Heart right ventricle (tissue), 16 donors: Measurements from ENCODE around the gene APOO. TPM values are rescaled to one million over a fixed set of nuclear protein-coding genes. Genes with fewer than 3 reads are reported as not detected.

ENCODE experiments used
- ATAC-seq, 8 donors: fragments of 200-7000 bp; cut with Tn5 transposase; one replicate each; pipeline ENCODE4 v1.9.1; 2020; ENCODE audit warnings: mild to moderate bottlenecking in 8 of 8, moderate library complexity in 8 of 8, moderate number of reproducible peaks in 1 of 8
- DNase-seq, 2 donors: peaks; one replicate each; pipeline ENCODE4 v3.0.0-alpha.2; 2020
- H3K27ac ChIP-seq, 10 donors: fragments of 200-600 bp; sonication (generic) in 2 of 10; one replicate each; pipeline versions ENCODE4 v1.5.0 to v1.8.0; 2020 to 2022; ENCODE audit warnings: mild to moderate bottlenecking in 3 of 10
- H3K27me3 ChIP-seq, 7 donors: fragments of 200-600 bp; one replicate each; pipeline ENCODE4 v1.8.0; 2021 to 2022; ENCODE audit warnings: mild to moderate bottlenecking in 2 of 7
- H3K36me3 ChIP-seq, 9 donors: fragments of 200-600 bp; sonication (generic) in 1 of 9; one replicate each; pipeline versions ENCODE4 v1.5.0 to v1.8.0; 2020 to 2022; ENCODE audit warnings: mild to moderate bottlenecking in 2 of 9
- H3K4me1 ChIP-seq, 9 donors: fragments of 200-600 bp; sonication (generic) in 1 of 9; one replicate each; pipeline versions ENCODE4 v1.5.0 to v1.8.0; 2020 to 2022; ENCODE audit warnings: mild to moderate bottlenecking in 4 of 9
- H3K4me3 ChIP-seq, 10 donors: fragments of 200-600 bp; sonication (generic) in 2 of 10; one replicate each; pipeline versions ENCODE4 v1.5.0 to v1.8.0; 2020 to 2022; ENCODE audit warnings: mild to moderate bottlenecking in 7 of 10, moderate library complexity in 2 of 10
- H3K9me3 ChIP-seq, 11 donors: fragments of 200-600 bp in 10 of 11; sonication (generic) in 2 of 11; one replicate each; pipeline versions ENCODE4 v1.5.0 to v1.8.0; 2013 to 2022; ENCODE audit warnings: mild to moderate bottlenecking in 2 of 11, control low read depth in 1 of 11, moderate library complexity in 1 of 11
- WGBS, 2 donors: extraction: QIAGEN DNeasy Blood & Tissue Kit; methylation state at CpG; one replicate each; pipeline ENCODE4 v1.1.7; 2013; ENCODE audit warnings: inconsistent platforms in 1 of 2; 5-methylcytosine and 5-hydroxymethylcytosine counted together
- intact Hi-C, 10 donors: fragments of 100-400 bp; cut with DNase I; formaldehyde crosslinking; loops; one replicate each; pipeline versions ENCODE4 v1.11.1 to v1.14.2; 2022
- polyA plus RNA-seq, 2 donors: library from polyadenylated mRNA; stranded (reverse); fragments of 200-250 nt; gene quantifications; one replicate each; pipeline ENCODE4 v1.2.3, GENCODE V29; 2013
- total RNA-seq, 10 donors: library from RNA; stranded (reverse); fragmentation: NEBNext Ultra II Directional in 3 of 10; extraction: Animal tissue kit (Norgen Biotek cat#: 25700) in 3 of 10; gene quantifications; one replicate each; pipeline versions ENCODE4 v1.2.1 to v1.2.4, GENCODE V29; 2021 to 2023
- TF ChIP-seq, protein P1 (sequence below), 9 donors: fragments of 200-600 bp; sonication (generic) in 2 of 9; IDR thresholded peaks; one replicate each; pipeline versions ENCODE4 v1.5.0 to v1.8.0; 2021 to 2022; ENCODE audit warnings: antibody characterized with exemption in 9 of 9, mild to moderate bottlenecking in 5 of 9, moderate library complexity in 1 of 9
- donor health status: Arrhythmogenic right ventricular cardiomyopathy.
- donor health status: ischemic (EF 13 %, LVEDD 7.1; RV severe dilation, severe dysfunction).
- donor health status: healthy with polysubstance abuse.
- donor health status: DM: no; HTN: yes; CAD: no.
- donor health status: DM: no; HTN: no; CAD: no.
- donor health status: ischemic (EF 25% LVEDD 6.9; RV normal size, moderate dysfunction).
- donor health status: ischemic (EF 25% LVEDD 5.7; RV mildly dilated, moderate dysfunction).
- donor health status: healthy.
- donor health status: DM: yes; HTN: yes; CAD: no.
- donor health status: Ischemic cardiomyopathy.
- donor health status: ischemic (EF 35%, LVEDD 5.7; RV mildly dilated, moderate dysfunction).
- donor health status: nonischemic (EF 11% LVEDD 7.7; RV severe dilation, severe dysfunction).
- donor health status: DM: yes; HTN: yes; CAD: no.
- donor health status: PGD.
- donor health status: ischemic (EF 29% LVEDD 5.4; RV normal size, mild dysfunction).
- donor health status: nonischemic (EF 23%, LVEDD 6.1; RV moderate dilation, normal function).

Gene APOO
- total and polyA plus RNA-seq, 12 donors, result 60.9 to 132 (median 102) TPM

DNA sequence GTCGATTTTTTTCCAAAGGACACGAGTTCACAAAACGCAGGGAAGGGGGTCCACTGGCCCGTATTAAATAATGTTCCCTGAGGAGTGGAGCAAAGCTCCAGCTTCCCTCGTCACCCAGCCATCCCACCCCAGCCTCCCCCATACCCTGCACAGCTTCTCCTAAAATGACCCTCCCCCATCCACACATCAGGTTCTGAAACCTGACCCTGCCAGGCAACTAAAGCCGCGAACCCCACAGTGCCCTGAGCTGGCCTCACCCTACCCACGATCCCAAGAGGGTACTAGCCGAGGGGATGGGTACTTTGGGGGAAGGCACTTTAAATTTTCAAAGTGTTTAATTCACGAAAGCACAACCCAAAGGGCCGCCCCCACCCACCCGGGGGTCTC, 634 bp downstream of the APOO start:
- 2 to 4% methylated on average over 11 to 12 of the region's 12 CpGs for WGBS, 2 donors
- DNase-seq (no peak), ATAC-seq (peak in 7 of 8 donors; percentile 8 to 48 (median 17))
- Histone ChIP-seq H3K4me1 (peaks cover 0 to 19% (median 5%) of the 10 kb centered on the region in 9 donors), H3K4me3 (peak overlapping the region; percentile 50 to 75 (median 65)), H3K27ac (peak overlapping the region; percentile 78 to 95 (median 88)), H3K9me3 (no peaks in the 10 kb centered on the region), H3K27me3 (peaks cover 0 to 26% (median 0%) of the 10 kb centered on the region in 7 donors), H3K36me3 (no peaks in the 10 kb centered on the region)
- TF ChIP-seq, protein P1, sequence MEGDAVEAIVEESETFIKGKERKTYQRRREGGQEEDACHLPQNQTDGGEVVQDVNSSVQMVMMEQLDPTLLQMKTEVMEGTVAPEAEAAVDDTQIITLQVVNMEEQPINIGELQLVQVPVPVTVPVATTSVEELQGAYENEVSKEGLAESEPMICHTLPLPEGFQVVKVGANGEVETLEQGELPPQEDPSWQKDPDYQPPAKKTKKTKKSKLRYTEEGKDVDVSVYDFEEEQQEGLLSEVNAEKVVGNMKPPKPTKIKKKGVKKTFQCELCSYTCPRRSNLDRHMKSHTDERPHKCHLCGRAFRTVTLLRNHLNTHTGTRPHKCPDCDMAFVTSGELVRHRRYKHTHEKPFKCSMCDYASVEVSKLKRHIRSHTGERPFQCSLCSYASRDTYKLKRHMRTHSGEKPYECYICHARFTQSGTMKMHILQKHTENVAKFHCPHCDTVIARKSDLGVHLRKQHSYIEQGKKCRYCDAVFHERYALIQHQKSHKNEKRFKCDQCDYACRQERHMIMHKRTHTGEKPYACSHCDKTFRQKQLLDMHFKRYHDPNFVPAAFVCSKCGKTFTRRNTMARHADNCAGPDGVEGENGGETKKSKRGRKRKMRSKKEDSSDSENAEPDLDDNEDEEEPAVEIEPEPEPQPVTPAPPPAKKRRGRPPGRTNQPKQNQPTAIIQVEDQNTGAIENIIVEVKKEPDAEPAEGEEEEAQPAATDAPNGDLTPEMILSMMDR (IDR thresholded peaks at IDR 0.05), result no peak
- intact Hi-C loops, result loop anchor here (2.0 to 10.0 kb wide), 10 partner anchors 115 to 245 kb away; partner anchors contain the start of genes KLHL15 (in 4 of the 10), EIF2S3 (in 3 of the 10), ACOT9 (in 1 of the 10) and SAT1 (in 1 of the 10)

DNA sequence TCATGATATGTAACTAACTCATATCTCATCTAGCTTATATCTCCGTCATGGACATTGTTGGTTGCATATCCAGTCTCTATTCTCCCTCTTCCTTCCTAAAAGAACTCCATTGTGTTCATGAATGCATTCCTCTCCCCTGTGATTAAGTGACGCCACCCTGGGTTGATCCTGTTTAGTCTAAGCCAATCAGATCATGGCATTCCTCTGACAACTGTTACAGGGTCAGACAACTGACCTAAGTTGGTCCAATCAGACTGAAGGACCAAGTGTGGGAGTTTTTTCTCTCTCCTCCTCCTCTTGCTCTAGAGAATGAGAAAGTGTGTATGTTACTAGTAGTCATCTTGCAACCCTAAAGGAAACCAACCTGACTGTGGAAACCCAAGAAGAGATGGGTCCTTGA, 3.6 kb downstream of the APOO start:
- peaks cover 0 to 25% (median 0%) of the 10 kb centered on the region in 7 donors for H3K27me3 ChIP-seq
- intact Hi-C loops, result loop anchor here (5.0 to 10.0 kb wide), 10 partner anchors 107 to 212 kb away; partner anchors contain the start of genes SAT1 (in 3 of the 10), EIF2S3 (in 2 of the 10) and KLHL15 (in 2 of the 10)
- ATAC-seq, result no peak
- DNase-seq, result no peak
- TF ChIP-seq, protein P1 (IDR thresholded peaks at IDR 0.05), result no peak
- H3K27ac ChIP-seq, result peak overlapping the region in 3 of 10 donors; percentile 3 to 26 (median 9)
- H3K4me1 ChIP-seq, result peaks cover 0 to 45% (median 11%) of the 10 kb centered on the region in 9 donors
- H3K36me3 ChIP-seq, result no peaks in the 10 kb centered on the region
- H3K4me3 ChIP-seq, result no peak overlapping the region
- 38% methylated on average over 2 of the region's 2 CpGs for WGBS, 2 donors
- no peaks in the 10 kb centered on the region for H3K9me3 ChIP-seq

DNA sequence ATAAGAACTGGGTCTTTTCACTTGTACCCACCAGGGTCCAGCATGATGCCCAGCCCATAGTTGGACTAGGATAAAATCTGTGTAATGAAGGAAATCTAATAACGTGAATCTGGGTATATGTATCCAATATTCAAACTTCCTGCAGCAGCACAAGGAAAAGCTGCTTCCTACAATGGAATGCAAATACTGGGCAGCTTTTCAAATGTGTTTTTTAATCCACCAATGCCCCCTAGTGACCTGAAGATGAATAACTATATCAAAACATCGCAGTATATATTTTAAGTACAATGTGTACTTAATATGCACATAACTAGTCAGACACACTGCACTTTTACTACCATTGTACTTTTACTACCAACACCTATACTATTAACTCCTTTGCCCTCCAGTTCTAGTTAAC, 5.3 kb downstream of the APOO start:
- ATAC-seq, result peak in 7 of 8 donors; percentile 16 to 79 (median 64)
- H3K4me3 ChIP-seq, result peak overlapping the region in 6 of 10 donors; percentile 3 to 43 (median 34)

DNA sequence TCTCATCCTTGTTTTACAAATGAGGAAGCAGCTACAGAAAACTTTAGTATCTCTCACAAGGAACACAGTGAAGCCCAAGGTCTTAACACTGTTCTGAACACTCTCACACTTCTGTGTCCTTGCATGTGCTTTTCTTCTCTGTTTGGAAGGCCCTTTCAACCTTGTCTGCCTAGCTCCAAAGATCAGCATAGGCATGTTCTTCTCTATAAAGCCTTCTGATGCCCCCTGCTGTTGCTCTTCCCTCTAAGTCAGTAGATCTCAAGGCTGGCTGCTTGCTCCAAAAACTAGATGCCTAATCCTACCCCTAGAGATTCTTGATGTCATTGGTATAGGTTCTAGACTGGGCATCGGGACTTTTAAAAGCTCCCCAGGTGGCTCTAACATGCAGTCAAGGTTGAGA, 5.9 kb downstream of the APOO start:
- peaks cover 0 to 49% (median 19%) of the 10 kb centered on the region in 9 donors for H3K4me1 ChIP-seq
- DNase-seq (peak in 1 of 2 donors; percentile 54), ATAC-seq (peak; percentile 86 to 95 (median 91))
- TF ChIP-seq, protein P1 (IDR thresholded peaks at IDR 0.05), result peak; percentile 19 to 65 (median 42)
- WGBS, 2 donors, result 17 to 50% methylated on average over 1 of the region's 1 CpG
- peak overlapping the region in 6 of 10 donors; percentile 3 to 43 (median 34) for H3K4me3 ChIP-seq
- intact Hi-C loops, result loop anchor here (1.0 to 10.0 kb wide), 15 partner anchors 105 to 210 kb away; partner anchors contain the start of genes SAT1 (in 6 of the 10), EIF2S3 (in 2 of the 10) and KLHL15 (in 2 of the 10)
- H3K27ac ChIP-seq, result peak overlapping the region in 9 of 10 donors; percentile 55 to 81 (median 70)
- no peaks in the 10 kb centered on the region for H3K36me3 ChIP-seq
- no peaks in the 10 kb centered on the region for H3K9me3 ChIP-seq
- H3K27me3 ChIP-seq, result peaks cover 0 to 19% (median 0%) of the 10 kb centered on the region in 7 donors

More for the DNA sequence above, 5.3 kb downstream of the APOO start:
- H3K9me3 ChIP-seq, result no peaks in the 10 kb centered on the region
- intact Hi-C loops, result loop anchor here (1.0 to 10.0 kb wide), 13 partner anchors 105 to 210 kb away; partner anchors contain the start of genes SAT1 (in 4 of the 10), EIF2S3 (in 2 of the 10) and KLHL15 (in 2 of the 10)
- TF ChIP-seq, protein P1 (IDR thresholded peaks at IDR 0.05), result peak; percentile 13 to 60 (median 47)
- WGBS, 2 donors, result 0% methylated on average over 2 of the region's 2 CpGs
- no peaks in the 10 kb centered on the region for H3K36me3 ChIP-seq
- H3K27ac ChIP-seq, result peak overlapping the region in 9 of 10 donors; percentile 55 to 81 (median 70)
- H3K4me1 ChIP-seq, result peaks cover 0 to 52% (median 19%) of the 10 kb centered on the region in 9 donors
- DNase-seq, result peak in 1 of 2 donors; percentile 8
- H3K27me3 ChIP-seq, result peaks cover 0 to 21% (median 0%) of the 10 kb centered on the region in 7 donors
